Measurements from ENCODE around the gene CALHM3.

CALHM3 gene

DNA sequence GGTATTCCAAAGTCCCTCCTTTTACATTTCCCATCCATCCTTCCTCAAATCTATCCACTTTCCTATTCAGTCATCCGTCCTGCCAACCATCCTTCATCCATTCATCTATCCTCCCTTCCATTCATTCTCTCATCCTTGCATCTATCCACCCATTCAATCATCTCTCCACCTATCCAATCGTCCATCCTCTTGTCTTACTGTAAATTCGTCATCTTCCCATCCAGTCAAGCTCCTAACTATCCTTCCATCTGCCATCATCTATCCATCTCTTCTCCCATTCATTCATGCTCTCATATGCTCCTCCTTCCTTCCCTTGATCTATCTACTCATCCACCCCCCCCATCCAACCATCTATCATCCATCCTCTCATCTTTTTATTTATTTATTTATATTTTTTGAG, 5.0 kb downstream of the CALHM3 start:
- no peak for FAIRE-seq

DNA sequence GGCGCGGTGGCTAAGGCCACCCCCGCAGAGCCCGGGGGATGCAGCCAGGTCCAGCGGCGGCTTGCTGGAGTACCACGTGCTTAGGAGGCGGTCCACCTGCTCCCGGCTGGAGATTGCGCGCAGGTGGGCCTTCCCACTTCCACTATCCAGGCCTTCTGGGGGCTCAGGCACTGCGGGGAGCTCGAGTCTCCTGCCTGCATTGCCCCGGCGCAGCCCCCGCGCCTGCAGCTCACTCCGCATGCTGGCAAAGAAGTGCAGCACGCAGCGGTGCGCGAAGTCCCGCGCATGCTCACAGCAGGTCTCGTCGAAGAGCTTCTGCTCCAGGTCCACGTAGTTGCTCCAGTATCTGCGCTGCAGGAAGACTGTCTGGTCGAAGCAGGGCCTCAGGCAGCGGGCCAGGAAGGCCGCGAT, 5.8 kb downstream of the CALHM3 start:
- no peak for FAIRE-seq

- FAIRE-seq, result no peak
These were observed 7.0 kb downstream of the CALHM3 start for GRCh38 chr10:103472005-103472404.

DNA sequence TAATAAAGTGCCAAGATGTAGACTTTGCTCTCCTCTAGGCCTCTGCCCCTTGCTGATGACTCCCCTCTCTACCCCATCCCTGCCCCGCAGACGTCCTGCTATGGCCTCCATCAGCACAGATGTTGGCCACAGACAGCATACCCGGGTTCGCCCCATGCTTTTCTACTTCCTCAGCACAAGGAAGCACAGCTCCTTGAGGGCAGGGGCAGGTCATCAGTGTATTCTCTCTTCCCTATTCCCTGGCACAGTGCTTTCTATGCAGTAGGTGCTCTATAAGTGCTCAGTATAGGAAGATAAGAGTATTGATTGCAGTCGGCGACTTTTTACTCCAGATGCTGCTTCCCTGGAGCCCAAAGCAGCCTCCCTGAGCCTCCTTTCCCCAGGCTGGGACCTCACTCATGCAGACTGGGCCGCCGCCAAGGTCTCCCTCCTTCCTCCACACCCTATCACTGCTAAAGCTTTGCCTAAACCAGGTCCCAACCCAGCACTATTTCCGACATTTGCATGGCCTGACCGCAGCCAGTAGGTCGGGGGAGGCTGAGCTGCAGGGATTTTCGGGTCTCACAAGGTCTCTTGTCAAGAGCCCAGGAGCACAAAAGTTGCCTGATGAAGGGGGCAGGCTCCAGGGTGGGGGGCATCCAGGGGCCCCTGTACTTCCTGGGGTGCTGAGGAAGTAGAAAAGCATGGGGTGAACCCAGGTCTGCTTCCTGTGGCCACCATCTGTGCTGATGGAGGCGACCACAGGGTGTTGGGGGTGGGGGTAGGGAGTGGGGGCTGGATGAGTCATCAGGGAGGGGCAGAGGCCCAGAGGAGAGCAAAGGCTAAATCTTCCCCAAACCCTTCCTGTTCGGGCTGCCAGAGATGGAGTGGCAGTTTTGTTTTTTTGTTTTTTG, 8.0 kb downstream of the CALHM3 start:
- no peak for FAIRE-seq

GRCh38 chr10:103469201-103469600, 9.8 kb downstream of the CALHM3 start:
- no peak for FAIRE-seq

GRCh38 chr10:103467406-103467805, 11.6 kb downstream of the CALHM3 start:
- no peak for FAIRE-seq

DNA sequence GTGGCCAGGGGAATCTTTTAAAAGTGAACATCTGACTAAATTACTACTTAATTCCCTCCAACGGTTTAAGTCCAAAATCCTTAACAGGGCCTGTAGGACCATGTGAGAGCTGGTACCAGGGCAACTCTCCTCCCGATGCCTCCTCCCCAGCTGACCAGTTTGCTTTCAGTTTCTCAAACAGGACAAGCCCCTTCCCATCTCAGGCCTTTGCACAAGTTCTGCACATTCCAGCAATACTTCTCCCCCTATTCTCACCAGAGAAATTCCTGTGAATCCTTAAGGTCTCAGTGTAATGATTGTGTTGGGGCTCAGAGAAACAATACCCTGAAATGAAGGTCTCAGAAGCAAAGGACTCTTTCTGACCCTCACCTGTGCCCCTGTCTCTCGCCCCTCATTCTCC, 12.3 kb downstream of the CALHM3 start:
- FAIRE-seq, result no peak

DNA sequence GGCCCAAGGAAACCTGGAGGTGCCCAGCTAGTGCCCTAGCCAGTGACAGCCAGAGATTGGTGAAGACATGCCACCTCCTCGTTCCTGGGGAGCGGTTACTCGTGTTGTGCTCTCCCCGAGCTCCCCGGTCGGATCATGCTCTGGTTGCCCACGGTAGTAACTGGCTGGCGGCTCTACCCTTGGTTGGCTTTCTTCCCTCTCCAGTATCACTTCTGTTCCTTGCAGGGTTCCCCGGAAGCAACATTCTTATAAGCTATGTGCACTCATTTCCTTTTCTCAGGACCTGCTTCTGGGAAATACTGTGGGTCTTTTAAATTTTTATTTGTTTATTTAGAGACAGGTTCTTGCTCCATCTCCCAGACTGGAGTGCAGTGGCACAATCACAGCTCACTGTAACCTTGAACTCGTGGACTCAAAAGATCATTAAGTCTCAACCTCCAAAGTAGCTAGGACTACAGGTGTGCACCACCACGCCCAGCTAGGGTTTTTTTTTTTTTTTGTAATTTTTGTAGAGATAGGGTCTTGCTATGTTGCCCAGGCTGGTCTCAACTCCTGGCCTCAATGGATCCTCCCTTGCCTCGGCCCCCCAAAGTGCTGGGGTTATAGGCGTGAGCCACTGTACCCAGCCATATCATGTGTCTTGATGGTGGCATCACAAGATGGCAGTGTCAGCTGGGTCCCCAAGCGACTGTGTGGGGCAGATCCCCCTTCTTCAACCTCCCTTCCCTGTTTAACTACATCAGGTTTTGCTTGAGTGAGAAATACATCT, 13.4 kb downstream of the CALHM3 start:
- no peak for FAIRE-seq

GRCh38 chr10:103463499-103463898, 15.5 kb downstream of the CALHM3 start:
- no peak for FAIRE-seq

GRCh38 chr10:103459615-103460014, 19.4 kb downstream of the CALHM3 start:
- FAIRE-seq, result no peak

GRCh38 chr10:103458720-103459119, 20.3 kb downstream of the CALHM3 start, which contains the start of gene CALHM1:
TSS of gene CALHM1 (minus strand) at chr10:103458900. CDS start at chr10:103458751, 149 bp downstream.
- no peak for FAIRE-seq

DNA sequence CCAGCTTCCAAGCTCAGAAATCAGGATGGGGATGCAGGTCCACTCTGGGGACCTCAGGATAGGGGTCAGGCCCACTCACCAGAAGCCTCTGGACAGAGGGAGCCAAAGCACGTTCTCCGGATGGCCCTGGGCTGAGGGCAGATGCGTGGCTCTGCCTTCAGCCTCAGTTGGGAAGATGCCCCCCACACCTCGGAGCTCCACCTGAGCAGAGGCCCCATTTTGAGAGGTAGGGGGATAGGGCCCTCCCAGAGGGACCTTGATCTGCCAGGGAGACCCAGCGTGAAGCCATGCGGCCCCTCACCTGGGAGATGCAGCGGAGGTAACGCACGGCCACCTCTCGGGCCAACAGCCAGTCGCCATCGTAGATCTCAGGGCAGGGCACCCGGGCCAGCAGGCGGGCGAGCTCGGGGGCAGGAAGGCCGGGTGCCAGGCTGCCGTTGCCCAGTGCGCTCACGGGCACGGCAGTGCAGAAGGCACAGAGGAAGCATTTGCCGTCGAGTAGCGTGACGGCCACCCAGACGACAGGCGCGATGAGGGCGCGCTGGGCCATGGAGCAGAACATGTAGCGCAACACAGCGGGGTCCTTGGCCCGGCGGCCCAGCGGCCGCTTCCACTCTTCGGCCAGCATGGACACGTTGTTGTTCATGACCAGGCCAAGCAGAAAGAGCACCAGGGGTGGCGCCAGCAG, 21.0 kb downstream of the CALHM3 start:
- FAIRE-seq, result no peak

- no peak for FAIRE-seq
These were observed 21.8 kb downstream of the CALHM3 start for GRCh38 chr10:103457176-103457712.

DNA sequence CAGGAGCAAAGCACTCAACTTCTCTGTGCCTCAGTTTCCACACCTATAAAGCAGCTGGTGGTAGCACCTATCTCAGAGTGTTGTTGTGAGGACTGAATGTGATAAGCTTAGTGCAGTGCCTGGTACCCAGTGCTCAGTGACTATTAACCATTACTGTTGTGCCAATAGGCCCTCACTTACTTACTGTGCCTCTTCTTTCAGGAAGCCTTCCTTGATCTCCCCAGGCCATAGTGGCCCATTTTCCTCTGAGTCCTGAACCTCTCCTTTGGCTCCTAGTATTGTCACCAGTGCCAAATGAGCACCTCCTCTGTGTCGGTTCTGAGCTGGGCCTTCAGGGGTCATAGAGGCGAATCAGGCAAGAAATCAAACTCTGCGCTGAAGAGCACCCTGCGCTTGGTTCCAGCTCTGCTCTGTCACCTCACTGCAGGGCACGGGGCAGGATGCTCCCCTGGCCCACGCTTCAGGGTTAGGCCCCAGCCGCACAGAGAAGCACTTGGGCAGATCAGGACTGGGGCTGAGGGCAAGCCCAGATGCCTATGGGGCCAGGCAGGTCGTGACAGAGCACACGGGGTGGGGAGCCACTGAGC, 22.9 kb downstream of the CALHM3 start:
- no peak for FAIRE-seq

- FAIRE-seq, result no peak
These were observed 23.8 kb downstream of the CALHM3 start for GRCh38 chr10:103455235-103455634.

GRCh38 chr10:103454026-103454425, 25.0 kb downstream of the CALHM3 start:
- no peak for FAIRE-seq

GRCh38 chr10:103452506-103453230, 26.4 kb downstream of the CALHM3 start:
- FAIRE-seq, result no peak

DNA sequence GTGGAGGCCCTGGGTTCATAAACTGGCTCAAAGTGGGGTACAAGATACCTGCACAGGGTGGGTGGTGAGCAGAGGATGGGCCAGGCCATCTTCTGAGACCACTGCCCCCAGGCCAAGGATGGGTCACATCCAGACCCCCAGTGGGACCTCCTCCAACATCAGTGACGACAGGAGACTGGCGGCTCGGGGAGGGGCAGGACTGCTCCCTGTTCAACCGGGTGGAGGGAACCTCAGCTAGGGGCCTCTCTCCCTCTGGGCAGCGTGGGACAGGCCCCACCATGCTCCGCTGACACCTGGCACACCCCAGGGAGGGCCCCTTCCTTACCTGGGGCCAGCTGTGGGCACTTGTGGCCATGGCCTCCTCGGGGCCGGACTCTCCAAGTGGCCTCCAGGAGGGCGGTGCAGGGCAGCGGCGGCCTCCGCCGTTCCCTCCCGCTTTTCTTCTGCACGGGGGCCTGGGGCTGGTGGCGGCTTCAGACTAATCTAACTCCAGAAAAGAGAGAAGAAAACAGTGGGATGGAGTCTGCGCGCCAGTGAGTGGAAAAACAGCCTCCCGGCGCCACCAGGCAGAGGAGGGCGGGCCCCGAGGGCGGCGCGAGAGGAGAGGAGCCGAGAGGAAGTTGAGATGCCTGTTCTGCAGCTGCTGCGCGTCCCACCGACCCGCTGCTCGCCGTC, 27.1 kb downstream of the CALHM3 start, which contains the start of gene CALHM2:
CALHM2 (minus strand) TSS at position 540 of the 675 bp plus-strand sequence. CDS start 2,429 bp downstream, outside the sequence.
- no peak for FAIRE-seq

DNA sequence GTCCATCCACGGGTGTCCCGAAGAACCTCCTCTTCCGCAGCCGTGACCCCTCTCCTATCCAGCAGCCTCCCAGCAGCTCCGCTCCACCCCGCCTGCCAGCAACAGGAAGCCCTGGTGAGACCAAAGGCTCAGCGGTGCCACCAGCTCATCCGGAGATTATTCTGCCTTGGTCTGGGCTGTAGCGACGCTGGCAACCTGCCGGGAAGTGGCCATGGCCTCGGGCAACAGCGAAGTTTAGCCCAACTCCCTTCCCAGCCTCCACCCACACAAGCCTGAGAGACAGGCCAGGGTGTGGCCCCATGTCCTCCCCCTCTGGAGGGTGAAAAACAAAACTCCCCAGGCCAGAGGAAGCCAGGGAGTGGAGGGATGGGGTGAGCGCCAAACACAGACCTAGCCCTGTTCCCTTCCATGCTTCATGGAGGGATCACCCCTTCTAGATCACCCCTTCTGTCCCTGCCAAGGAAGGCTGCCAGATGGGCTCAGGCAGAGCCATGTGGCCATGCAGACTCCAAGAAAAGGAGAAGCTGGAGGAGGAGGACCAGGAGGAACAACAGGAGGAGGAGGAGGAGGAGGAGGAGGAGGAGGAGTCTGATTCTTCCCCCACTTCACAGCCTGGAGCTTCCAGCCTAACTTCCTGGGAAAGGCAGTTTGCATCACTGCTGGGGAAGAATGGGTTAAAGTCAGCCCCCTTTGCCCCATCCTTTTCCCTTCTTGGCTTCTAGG, 27.8 kb downstream of the CALHM3 start:
- no peak for FAIRE-seq

DNA sequence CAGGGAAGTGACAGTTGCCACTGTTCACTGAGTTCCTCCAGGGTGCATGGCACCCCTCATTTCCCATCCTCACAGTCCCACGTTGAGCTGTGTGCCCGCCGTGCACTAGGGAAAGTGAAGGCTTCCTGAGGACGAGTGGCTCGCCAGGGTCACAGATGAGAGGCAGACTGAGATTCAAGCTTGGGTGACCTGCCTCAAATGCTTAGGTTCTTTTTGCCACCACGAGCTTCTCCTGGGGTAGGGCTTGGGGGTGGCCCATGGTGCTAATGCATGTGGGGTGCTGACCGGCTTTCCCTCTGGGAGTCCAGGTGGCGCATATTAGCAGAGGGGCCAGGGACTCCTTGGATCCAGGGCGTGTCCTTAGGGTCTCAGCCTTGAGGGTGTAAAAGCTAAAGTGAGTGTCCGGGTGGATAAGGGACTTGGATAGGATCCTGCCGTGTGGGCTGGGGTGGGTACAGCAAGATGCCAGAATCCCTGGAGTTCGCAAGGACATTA, 28.8 kb downstream of the CALHM3 start:
- no peak for FAIRE-seq
